ENCODE data around the gene ZDHHC7.

ZDHHC7 gene

GRCh38 chr16:84930298-84931106 lies 80.8 kb downstream of the ZDHHC7 start:
- H3K27ac ChIP-seq, result peak overlapping the region in 10 of 21 experiments; percentile 2 to 69 (median 36)
- H3K4me3 ChIP-seq, result no peak overlapping the region

GRCh38 chr16:84929421-84930297 lies 81.7 kb downstream of the ZDHHC7 start:
- Histone ChIP-seq H3K27ac (peak overlapping the region in 9 of 21 experiments; percentile 2 to 69 (median 27)), H3K4me3 (no peak overlapping the region)

DNA sequence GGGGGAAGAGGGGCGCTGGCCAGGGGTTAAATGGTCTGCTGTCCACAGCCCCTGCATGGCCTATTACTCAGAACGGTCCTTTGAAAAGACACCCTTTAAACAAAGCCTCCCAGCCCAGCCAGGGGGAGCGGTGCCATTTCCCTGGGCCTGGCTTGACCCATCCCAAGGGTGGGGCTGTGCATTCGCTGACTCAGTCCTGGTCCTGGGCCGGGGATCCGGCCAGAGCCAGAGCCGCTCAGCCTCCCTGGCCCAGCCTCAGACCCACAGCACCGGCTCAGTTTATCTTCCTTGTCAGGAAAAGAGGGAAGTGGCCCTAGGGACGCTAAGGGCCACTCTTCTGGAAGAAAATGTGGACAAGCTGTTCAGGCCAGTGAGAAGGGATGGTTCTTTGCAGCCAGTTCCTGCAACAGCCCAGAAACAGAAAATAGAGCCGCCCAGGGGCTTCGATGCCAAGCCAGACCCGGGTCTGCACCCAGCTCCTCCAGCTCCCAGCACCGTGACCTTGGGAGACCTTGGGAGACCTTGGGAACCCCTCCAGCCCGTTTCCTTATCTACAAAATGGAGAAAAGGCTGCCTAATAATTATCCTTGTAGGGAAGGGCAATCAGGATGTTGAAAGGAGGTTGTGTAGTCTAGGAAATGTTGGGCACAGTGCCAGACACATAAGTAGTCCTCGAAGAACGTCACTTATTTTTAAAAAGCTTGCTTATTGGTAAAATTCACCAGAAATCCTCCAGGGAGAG lies 82.5 kb downstream of the ZDHHC7 start:
- Histone ChIP-seq H3K4me3 (no peak overlapping the region), H3K27ac (peak overlapping the region in 8 of 21 experiments; percentile 18 to 69 (median 30))

DNA sequence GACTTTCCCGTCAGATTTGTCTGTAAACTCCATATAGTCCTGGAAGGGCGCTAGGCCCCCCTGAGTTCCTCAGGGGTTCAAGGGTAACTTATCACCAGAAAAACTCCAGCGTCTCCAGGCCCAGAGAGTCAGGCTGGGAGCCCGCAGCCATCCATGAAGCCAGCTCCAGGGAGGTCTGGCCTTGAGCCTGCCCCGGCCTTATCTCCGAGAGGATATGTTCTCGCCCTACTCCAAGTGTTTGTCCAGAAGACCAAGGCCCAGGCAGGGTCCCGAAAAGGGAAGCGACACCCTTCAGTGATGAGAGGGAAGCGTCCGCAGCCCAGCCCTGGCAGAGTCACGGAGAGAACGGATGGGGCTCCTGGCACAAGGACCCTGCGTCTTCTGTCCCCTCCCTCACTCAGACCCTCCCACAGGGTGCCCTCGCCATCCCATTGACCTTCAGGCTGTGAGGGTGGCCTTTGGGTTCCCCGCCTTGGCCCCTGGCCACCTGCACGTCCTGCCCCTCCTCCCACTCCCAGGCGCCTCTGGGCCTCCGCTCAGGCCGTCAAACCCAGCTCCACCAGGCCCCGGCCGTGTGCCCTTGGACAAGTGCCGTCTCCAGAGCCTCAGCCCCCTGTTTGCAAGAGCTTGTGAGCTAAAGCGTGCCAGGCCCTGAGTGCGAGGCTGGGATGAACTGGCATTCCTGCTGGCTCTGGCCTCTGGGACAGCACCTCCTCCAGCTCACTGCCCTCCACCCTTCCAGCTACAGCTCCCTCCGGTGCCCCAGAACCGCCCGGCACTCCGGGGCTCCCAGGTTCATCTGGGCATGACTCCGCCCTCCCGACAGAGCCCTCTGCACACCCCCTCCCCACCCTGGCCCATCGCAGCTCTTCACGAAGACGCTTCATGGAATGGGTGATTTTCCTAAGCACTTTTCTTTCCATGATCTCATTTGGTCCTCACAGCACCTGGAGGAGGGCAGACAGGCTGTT lies 83.4 kb downstream of the ZDHHC7 start:
- Histone ChIP-seq H3K4me3 (no peak overlapping the region), H3K27ac (peak overlapping the region in 4 of 21 experiments; percentile 20 to 53 (median 37))

DNA sequence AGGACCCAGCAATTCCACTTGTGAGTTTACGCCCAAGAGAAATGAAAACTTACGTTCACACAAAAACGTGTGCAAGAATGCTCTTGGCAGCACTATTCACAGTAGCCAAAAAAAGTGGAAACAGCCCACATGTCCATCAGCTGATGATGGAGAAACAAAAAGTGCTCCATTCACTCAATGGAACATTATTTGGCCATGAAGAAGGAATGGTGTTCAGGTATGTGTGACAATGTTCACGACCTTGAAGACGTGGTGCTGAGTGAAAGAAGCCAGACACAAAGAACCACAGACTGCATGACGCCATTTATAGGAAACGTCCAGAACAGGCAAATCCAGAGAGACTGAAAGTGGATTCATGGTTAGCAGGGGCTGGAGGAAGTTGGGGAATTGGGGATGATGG lies 84.9 kb downstream of the ZDHHC7 start:
- H3K4me3 ChIP-seq, result no peak overlapping the region
- H3K27ac ChIP-seq, result no peak overlapping the region

DNA sequence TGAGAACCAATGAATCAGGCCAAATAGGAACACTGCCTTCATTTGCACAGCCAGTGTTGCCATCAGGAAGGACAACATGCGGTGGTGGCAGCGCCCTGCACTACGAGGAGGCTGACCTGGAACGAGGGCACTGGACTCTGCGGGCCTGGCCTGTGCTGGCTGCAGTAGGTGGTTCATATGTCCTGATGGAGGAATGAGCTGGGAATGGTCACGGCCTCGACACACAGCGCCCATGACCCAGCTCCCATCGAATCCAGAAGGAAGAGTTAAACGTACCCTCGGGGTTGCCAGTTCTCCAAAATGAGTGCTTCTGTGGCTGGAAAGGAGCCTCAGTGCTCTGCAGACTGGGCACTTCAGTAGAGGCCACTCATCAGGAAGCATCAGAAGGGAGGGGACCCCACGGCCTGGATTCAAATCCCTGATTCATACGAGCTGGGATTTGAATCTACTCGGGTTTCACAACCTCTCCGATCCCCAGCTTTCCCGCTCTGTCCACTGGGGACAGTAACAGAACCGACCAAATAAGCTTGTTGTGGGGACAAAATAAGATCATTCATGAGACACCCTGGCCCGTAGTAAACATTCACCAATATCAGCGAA lies 85.5 kb downstream of the ZDHHC7 start:
- Histone ChIP-seq H3K4me3 (no peak overlapping the region), H3K27ac (no peak overlapping the region)

DNA sequence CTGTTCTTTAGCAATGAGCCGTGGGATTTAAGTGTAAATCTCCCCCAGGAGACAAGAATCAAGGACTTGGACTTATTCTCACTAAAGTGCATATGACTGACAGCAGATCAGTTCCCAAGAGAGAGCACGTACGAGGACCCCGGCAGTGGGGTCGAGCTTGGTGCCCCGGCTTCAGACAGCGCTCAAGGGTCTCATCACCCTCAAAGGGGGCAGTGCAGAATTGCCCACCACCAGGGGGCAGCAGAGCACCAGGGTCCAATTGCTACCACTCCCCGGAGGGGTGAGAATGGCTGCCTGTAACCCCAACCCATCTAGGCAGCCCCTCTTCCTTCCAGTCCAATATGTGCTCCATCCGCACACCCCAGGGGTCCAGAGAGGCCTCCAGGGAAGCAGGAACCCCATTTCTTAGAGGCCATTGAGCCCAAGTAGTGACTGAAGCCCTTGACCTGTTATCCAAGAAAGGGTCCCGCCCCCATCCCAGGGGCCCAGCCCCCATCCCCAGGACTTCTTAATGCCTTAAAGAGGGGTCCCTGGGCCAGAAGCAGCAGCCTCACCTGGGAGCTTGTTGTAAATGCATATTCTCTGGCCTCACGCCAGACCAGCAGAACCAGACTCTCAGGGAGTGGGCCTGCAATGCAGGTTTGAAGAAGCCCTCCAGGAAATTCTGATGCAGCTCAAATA lies 86.1 kb downstream of the ZDHHC7 start:
- Histone ChIP-seq H3K4me3 (no peak overlapping the region), H3K27ac (no peak overlapping the region)

GRCh38 chr16:84924331-84925091 lies 86.8 kb downstream of the ZDHHC7 start:
- H3K27ac ChIP-seq, result no peak overlapping the region

More at GRCh38 chr16:84924331-84925091, 86.8 kb downstream of the ZDHHC7 start:
- no peak overlapping the region for H3K4me3 ChIP-seq
